GM19455 (cell line): ENCODE data around the gene MLLT11.
"Not testable (repeated sequence)": the region's sequence is repeated elsewhere in the genome, so short reads cannot be mapped to it uniquely, and the experiment has no call there.

Experiments used
- ATAC-seq: cut with Tn5 transposase; IDR thresholded peaks from one replicate; pipeline ENCODE4 v1.9.1; 2021; ENCODE audit not compliant: unreplicated experiment

The MLLT11 gene

DNA sequence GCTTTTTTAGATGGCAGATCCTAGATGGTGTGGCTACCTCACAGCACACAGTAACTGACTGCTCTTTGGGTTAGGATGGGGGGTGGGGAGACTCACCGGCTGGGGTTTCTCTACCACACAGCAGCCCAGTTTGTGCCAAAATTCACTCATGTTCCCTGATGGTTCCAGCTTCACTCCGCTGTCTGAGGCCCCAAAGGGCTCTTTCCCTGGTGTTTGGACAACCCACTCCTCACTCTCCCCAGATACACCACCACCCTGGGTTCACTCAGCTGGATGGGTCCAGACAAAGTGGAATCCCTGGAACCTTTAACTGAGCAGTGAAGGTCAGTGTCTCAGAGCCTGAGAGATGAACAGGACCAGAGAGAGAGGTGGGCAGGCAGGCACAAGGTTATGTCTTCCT is 4.6 kb upstream of the MLLT11 start:
- no peak for ATAC-seq

DNA sequence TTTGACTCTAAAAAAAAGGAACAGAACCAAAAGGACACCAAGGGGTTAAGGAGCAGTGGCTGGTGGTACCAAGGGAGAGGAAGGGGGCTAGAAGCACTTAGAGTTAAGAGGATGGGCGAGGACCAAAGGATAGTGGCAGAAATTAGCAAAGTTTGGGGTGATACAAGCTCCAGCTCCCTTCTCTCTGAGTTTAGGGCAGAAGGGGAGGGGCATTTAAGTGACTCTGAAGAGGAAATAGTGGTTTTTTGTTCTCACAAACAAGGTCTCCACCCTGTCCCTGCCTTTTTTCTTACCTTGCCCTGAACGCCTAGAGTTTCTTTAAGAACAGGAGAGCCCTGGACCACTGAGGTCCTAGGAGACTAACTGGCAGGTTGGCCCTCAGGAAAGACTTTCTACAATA is 4.0 kb upstream of the MLLT11 start:
- no peak for ATAC-seq

DNA sequence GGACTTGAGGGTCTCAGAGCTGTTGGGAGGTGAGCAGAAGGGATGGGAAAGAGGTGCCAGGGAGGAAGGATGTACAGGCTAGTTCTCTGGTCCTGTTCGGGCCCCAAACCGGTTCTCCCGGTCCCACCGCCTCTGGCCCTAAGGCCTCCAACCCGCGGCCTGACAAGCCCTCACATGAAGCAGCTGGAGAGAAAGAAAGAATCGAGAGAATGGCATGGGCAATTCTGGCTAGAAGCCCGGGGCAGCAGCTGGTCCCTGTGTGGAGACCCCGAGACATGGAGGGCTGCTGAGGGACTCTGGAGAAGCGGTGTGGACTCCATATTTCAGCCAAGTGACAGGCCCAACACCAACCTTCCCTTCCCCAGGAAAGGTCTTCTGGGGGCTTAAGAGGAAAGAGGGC is 1.5 kb upstream of the MLLT11 start:
- ATAC-seq, result no peak

DNA sequence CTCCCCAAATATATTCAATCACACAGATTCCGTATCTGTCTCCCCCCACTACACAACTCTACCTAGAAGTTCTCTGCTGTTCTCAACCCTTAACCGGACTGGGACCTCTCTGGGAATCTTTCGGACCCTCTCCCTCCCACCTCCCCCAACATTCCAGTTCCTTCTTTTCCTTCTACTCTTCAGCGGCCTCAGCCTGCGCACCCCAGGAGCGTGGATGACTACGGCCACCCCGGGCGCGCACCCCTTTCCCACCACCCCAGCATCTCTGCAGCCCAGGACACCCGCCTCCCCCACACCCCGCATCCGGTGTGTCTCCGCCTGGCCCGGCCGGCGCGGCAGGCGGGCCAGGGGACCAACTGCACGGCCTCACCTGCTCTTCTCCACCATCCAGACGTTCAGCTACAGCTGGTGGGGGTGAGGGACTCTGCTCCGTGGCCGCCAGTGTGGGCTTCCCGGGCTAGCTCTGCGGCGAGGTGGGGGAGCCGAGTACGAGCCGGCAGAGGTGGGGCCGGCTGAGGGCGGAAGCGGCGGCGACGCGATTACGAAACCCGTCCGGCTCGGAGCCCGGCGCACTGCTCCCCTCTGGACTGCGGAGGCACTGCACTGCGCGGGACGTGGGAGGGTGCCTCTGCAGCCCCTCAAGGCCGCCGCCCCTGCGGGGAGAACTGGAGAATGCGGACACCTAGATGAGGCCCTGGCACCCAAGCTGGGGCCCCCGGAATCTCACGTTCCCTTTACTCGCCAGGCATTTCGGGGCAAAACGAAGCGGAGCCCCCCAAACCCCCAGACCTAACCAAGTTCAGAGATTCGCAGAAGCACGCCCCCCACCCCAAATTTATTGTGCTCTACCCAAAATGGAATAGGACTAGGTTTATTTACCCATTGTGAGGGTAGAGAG is 839 bp upstream of the MLLT11 start, which contains the start of gene CDC42SE1:
Gene CDC42SE1, minus strand, starts transcription at position 514 of the 898 bp plus-strand sequence. CDS start 3,892 bp downstream, outside the sequence.
- ATAC-seq, result peak; percentile 86

DNA sequence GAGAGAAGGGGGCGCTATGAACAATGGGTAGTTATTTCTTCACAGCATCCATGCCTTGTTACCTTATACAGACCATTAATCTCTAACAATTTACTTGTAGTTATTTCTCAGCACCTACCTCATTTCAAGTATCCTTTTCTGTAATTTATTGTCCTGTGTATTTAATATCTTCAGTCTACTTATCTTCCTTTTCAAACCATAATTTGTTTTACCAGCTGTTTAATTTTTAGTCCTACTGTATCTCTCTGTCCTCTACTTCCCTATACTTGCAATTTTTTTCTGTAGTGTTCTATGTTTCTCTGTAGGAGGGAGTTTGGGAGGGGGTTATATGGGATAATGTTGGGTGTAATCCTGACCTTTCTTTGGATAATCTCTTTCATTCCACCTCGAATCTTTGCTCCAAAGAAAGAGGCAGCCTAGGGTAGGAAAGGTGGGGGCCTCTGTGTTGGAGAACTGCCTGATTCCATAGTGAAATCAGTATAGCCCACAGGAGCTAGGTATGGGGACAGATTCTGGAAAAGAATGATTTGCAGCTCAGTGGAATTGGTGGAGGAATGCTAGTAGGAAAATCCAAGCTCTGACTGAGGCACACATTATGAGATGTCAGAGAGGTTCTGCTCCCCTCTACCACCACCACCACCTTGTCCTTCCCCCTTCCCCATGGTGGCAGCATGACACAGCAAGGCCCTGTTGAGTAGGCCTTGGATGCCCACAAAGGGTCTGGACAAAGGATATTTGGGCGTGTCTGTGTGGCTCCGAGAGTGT is 642 bp downstream of the MLLT11 start:
- no peak for ATAC-seq

DNA sequence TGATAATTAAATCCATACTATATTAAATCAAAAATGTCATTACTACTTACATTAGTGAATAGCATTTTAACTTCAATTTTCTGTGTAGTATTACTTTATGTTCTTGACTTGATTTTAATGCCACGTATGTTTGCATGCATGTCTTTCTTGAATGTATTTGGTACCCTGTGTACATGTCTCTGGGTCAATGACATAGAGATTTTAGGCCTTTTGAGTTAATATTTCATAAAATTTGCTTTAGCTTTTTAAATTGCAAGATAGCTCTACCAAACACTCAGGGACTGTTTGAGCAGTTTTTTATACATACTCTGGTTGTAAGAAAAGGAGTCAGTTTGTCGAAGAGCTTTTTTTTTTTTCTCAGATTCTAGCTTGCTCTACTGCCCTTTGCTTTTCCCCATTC is 1.5 kb downstream of the MLLT11 start:
- no peak for ATAC-seq

DNA sequence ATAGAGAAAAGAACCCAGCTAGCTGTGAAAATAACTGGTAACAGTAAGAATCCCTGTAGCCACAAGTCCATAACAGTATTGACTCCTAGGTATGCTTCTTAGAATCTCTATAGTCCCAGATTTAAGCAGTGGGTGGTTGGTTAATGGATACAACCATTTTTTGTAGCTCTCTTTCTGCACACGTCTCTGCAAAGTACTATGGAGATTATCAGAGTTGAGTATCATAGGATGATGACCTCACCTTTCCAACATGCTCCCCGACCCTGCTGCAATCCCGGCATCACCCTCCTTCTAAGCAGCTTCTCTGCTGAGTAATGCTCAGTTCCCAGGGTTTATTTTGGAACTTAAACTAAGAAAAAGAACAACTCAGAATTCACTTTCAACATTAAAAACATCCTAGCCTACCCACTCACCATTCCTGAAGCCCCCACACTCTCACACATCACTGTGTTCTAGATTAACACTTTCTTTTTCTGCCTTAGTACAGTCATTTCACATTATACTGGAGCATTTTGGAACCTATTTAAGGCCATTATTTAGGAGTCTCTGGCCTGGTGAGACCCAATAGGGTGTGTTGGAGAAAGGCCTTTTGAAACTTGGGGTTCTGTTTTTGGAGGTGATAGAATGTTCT is 2.7 kb downstream of the MLLT11 start:
- no peak for ATAC-seq

DNA sequence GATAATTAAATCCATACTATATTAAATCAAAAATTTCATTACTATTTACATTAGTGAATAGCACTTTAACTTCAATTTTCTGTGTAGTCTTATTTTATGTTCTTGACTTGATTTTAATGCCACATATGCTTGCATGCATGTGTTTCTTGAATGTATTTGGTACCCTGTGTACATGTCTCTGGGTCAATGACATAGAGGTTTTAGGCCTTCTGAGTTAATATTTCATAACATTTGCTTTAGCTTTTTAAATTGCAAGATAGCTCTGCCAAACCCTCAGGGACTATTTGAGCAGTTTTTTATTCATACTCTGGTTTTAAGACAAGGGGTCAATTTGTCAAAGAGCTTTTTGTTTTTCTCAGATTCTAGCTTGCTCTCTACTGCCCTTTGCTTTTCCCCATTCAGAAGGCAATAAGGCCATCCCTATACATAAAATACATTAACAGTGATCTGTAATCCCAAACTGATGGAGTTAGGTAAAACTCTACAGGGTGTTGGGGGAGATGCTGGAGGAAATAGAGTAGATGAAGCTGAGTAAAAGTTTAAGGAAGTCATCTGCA is 5.0 kb downstream of the MLLT11 start:
- no peak for ATAC-seq

DNA sequence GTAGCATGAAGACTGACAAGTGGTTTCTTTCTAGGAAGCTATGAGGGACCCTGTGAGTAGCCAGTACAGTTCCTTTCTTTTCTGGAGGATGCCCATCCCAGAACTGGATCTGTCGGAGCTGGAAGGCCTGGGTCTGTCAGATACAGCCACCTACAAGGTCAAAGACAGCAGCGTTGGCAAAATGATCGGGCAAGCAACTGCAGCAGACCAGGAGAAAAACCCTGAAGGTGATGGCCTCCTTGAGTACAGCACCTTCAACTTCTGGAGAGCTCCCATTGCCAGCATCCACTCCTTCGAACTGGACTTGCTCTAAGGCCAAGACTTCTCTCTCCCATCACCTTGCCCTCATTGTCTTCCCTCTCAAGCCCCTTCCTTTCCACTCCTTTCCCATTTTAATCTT is 7.0 kb downstream of the MLLT11 start:
- no peak for ATAC-seq

DNA sequence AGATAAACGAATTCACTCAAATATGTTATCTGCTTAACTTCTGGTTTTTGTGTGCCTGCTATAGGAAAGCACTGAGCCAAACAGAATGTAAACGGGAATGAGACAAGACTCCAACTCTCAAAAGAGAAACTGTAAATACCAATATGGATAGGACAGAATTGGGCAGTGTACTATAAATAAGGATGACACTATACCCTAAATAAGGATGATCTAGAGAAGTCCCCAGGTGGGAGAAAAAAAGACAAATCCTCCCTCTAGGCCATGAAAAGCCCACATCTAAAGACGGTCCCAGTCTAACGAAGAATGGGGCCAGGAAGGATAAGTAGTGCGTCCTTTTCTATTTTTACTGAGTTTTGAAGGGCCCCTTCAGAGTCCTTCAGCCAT is 8.9 kb downstream of the MLLT11 start:
- no peak for ATAC-seq

DNA sequence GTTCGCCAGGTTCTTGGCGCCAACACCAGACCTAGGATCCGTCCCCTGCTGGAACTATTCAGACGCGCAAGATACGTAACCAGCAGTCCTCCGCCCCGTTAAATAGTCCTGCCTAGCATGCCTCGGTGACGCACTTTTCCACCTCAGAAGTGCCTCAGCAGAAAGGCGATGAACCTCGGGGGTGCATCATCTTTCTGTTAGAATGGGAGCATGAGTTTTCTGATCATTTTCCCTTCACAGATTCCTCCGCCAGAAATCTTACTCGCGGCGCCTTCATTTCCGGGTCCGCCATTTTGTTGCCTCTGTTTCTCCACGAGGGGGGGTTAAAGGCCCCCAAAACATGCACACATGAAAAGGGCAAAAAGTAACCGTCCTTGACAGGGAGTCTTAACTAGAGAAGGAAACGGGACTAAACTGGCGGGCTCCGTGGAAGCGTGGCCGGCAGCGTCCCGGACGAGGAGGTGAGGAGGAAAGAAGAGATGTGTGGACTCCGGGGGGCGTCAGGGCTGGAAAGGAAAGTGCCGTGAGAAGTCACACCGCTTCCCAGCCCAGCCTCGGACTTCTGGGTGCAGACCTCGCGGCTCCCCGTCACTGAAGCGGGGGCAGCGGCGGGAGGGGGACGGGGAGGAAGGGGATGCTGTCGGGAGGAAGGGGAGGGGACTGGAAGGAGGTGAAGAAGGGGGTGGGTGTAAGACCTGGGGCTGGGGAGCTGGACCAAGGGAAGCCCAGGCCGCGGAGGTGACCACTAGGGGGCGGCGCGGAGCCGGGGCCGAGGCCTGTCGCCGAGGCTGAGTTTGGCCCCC is 10.5 kb downstream of the MLLT11 start, which contains the start of gene GABPB2:
Gene GABPB2, plus strand, starts transcription at position 288 of the 803 bp plus-strand sequence. CDS start 17,429 bp downstream, outside the sequence.
- ATAC-seq, result peak; percentile 65

DNA sequence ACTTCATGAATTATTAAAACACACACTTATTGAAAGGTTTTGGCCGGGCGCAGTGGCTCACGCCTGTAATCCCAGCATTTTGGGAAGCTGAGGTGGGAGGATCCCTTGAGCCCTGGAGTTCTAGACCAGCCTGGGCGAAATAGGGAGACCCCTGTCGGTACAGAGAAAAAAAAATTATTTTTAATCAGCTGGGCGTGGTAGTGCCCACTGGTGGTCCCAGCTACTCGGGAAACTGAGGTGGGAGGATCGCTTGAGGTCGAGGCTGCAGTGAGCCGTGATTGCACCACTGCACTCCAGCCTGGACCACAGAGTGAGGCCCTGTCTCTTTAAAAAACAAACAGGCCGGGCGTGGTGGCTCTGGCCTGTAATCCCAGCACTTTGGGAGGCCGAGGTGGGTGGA is 12.0 kb downstream of the MLLT11 start:
- ATAC-seq, result no peak

DNA sequence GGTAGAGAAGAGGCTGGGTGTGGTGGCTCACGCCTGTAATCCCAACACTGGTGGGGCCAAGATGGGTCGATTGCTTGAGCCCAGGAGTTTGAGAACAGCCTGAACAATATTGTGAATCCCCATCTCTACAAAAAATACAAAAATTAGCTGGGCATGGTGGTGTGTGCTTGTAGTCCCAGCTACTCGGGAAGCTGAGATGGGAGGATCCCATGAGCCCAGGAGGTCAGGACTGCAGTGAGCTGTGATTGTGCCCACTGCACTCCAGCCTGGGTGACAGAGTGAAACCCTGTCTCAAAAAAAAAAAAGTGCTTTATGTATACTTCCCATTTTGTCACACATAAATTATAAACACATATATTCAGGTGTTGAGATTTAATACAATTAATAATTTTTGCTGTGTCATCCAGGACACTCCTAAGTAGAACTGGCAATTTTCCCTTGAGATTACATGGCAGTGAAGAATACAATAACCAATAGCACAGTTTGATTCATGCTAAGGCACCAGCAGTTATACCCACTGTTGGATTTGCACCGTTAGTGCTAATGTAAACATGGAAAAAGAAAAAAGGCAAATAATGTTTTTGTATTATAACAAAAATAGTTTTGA is 25.9 kb downstream of the MLLT11 start:
- no peak for ATAC-seq

DNA sequence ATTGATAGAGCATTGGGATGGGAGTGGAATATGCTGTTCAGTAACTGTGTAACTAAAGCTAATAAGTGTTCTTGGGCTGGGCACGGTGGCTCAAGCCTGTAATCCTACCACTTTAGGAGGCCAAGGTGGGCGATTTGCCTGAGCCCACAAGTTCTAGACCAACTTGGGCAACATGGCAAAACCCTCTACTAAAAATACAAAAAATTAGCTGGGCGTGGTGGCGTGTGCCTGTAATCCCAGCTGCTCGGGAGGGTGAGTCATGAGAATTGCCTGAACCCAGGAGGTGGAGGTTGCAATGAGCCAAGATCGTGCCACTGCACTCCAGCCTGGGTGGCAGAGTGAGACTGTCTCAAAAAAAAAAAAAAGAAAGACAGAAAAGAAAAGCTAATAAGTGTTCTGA is 37.2 kb downstream of the MLLT11 start:
- ATAC-seq, result not testable (repeated sequence)

DNA sequence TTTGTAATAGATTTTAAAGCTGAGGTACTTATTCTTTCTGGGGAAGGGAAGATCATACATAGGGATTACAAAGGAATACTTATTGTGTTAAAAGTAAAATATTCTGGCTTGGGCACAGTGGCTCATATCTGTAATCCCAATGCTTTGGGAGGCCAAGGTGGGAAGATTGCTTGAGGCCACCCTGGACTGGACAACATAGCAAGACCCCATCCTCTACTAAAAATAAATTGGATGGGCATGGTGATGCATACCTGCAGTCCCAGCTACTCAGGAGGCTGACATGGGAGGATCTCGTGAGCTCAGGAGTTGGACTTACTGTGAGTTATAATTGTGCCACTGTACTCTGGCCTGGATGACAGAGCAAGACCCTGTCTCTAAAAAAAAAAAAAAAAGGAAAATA is 37.9 kb downstream of the MLLT11 start:
- no peak for ATAC-seq

DNA sequence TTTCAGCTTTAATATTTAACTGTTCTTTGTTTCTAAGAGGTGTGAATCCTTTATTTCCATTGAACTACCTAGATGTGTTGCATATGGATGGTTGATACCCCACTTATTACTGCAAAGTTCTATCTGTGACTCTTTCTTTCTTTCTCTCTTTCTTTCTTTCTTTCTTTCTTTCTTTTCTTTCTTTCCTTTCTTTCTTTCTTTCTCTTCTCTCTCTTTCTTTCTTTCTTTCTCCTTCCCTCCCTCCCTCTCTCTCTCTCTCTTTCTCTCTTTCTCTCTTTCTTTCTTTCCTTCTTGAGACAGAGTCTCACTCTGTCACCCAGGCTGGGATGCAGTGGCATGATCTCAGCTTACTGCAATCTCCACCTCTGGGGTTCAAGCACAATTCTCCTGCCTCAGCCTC is 44.4 kb downstream of the MLLT11 start:
- ATAC-seq, result no peak

DNA sequence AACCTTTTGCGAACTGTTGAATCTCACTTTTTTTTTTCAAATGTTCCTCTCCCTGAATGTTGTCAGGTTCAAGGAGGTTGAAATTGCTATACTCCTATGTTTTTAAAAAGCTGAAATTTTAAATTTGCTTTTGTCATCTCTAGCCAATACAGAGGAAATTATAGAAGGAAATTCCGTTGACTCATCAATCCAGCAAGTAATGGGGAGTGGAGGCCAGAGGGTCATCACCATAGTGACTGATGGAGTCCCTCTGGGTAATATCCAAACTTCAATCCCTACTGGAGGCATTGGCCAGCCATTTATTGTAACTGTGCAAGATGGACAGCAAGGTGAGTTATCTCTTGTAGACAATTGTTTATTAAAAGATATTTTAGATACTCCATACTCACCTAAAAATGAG is 46.7 kb downstream of the MLLT11 start:
- no peak for ATAC-seq

DNA sequence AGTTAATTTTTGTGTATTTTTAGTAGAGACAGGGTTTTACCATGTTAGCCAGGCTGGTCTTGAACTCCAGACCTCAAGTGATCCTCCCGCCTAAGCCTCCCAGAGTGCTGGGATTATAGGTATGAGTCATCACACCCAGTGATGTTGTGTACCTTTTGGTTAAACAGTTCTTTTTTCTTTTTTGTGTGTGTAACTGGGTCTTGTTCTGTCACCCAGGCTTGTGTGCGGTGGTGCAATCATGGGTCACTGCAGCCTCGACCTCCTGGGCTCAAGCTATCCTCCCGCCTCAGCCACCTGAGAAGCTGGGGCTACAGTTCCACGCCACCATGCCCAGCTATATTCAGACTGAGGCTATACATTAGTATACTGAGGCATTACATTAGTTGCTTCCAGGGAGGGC is 48.1 kb downstream of the MLLT11 start:
- ATAC-seq, result no peak

DNA sequence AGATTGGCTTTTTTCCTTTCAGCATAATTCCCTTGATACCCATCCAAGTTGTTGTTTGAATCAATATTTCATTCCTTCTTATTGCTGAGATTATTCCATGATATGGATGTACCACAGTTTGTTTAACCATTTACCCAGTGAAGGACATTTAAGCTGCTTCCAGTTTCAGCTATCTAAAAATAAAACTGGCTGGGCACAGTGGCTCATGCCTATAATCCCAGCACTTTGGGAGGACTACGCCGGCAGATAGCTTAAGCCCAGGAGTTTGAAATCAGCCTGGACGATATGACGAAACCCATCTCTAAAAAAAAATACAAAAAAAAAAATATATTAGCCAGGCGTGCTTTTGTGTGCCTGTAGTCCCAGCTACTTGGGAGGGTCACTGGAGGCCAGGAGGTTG is 53.7 kb downstream of the MLLT11 start:
- ATAC-seq, result no peak
